ENCODE measurements around the gene ANKFY1.

GRCh38 chr17:4261452-4261851 is 2.3 kb downstream of the ANKFY1 start:
- TF ChIP-seq EZH2phosphoT487 (IDR thresholded peaks at IDR 0.05; ENCODE audit: insufficient read depth, low read depth) (no peak), EZH2 (IDR thresholded peaks at IDR 0.05; ENCODE audit: insufficient read depth, poor library complexity, severe bottlenecking) (no peak)
